Measurements from ENCODE around the gene DNAJB9. TPM values are rescaled to one million over a fixed set of nuclear protein-coding genes. Genes with fewer than 3 reads are reported as not detected.
"Not testable (repeated sequence)": the region's sequence is repeated elsewhere in the genome, so short reads cannot be mapped to it uniquely, and the experiment has no call there.

Gene DNAJB9
- 22.1 and 27.2 TPM in 2 replicates for total RNA-seq

DNA sequence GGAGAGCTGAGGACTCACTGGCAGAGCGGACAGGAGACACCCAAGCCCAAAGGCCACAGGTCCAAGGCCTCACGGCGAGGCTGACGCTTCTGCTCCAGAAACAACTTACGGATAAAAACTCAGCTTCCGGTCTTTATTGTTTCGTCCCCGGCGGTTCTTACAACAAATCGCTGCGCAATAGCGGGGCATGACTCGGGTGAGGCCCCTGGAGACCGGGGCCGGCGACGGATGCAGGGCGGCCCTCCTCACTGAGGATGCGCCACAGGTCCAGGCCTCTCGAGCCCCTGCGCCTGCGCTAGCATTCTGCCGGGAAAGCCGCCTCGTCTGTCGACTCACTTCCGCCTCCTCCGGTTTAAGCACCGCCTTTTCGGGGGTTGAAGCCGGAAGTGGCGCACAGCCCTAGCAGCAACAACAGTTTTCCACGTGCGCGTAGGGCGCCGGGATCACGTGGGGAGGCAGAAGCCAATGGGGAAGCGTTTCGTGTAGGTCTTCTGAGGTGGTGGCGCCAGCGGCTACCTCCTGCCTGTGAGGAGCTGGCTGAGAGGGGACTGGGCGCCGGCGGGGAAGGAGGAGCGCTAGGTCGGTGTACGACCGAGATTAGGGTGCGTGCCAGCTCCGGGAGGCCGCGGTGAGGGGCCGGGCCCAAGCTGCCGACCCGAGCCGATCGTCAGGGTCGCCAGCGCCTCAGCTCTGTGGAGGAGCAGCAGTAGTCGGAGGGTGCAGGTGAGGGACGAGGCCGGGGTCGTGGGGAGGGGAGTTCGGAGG, at the start of gene DNAJB9, which contains the start of gene THAP5:
Gene DNAJB9 (plus strand): TSS at position 494 of the 765 bp plus-strand sequence. CDS start 1,853 bp downstream, outside the sequence.
Gene THAP5 (minus strand): TSS at position 326 of the 765 bp plus-strand sequence. CDS start 137 bp downstream, at position 189.
- intact Hi-C loops (cut with micrococcal nuclease), result loop anchor here (1.0 to 5.0 kb wide), 5 partner anchors 43 to 1401 kb away; partner anchors contain the start of genes CBLL1, COG5, DUS4L and HBP1

GRCh38 chr7:108522780-108523179, 46.9 kb upstream of the DNAJB9 start:
- intact Hi-C loops (cut with micrococcal nuclease), result no loop called here

GRCh38 chr7:108525327-108525984, 44.2 kb upstream of the DNAJB9 start:
- intact Hi-C loops (cut with micrococcal nuclease), result loop anchor here (5.0 kb wide), 1 partner anchor 1358 kb away; the partner anchor contains the start of gene HBP1

DNA sequence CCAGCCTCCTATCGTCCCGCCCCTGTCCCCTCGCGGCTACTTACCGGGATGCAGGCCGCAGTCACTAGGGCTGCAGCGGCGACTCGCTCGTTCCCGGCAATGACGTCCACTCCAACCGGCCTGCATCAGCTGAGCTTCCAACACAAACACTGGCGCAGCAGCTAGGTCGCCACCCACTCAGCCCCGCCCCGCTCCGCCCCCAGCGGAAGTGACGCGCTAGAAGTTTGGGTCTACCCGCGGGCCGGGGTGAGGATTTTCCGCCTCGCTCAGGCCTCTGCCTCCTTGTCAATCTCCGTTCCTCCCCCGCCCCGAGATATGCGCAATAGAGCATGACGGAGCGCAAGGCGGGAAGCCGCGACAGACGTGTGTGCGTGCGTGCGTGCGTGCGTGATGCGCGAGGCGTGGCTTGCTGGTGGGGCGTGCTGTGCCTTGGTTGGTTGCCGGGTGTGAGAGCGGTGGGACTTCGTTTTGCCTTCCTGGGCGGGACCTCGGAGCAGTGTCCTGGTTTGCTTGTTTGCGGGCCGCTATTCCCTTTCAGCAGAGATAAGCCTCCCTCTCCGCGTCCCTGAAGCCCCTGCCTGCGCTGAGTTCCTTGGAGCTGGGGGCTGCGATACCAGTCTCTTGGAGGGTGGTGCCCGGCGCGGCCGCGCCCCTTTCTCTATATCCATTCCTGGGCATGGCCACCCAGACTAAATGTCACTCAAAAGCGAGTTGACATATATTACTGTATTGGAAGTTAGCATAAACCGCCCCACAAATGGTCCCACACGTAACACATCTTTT, 43.5 kb upstream of the DNAJB9 start, which contains the start of gene PNPLA8:
Gene PNPLA8 (minus strand): TSS at position 151 of the 783 bp plus-strand sequence. CDS start 10,644 bp downstream, outside the sequence.
- intact Hi-C loops (cut with micrococcal nuclease), result loop anchor here (1.0 to 5.0 kb wide), 4 partner anchors 43 to 1359 kb away; partner anchors contain the start of genes CBLL1, DLD, DNAJB9 and HBP1

DNA sequence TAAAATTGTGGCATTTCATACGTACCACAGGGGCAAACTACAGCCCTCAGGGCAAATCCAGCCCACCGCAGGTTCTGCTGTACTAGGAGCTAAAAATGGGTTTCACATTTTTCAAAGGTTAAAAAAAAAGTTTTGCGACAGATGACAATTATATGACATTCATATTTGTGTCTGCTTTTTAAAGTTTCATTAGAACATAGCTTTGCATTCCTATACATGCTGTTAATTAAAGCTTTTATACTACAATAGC, 43.0 kb upstream of the DNAJB9 start:
- intact Hi-C loops (cut with micrococcal nuclease), result loop anchor here (1.0 to 5.0 kb wide), 4 partner anchors 43 to 1359 kb away; partner anchors contain the start of genes CBLL1, DLD, DNAJB9 and HBP1

DNA sequence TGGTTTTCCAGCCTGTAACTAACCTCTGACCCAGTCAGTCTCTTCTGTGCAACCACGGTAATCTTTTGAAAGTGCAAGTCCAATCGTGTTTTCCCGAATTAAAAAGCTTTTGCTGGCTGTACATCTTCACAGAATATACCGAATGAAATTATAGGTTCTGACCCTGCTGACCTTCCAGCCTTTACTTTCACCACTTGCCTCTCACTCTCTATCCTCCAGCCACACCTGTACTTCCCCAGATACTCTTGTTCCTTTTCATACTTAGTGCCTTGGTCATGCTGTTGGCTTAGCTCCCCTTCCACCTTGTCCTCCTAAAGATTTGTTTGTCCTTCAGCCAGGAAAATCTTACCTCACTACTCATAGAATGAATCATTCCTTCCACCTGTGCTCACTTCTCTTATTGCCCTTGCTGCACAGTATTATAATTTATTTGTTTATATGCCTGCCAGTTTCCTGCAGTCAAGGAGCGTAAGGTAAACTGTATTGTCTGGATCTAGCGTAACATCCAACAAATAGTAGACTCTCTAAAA, 41.4 kb upstream of the DNAJB9 start:
- intact Hi-C loops (cut with micrococcal nuclease), result loop anchor here (5.0 kb wide), 1 partner anchor 1361 kb away; the partner anchor contains the start of gene HBP1

DNA sequence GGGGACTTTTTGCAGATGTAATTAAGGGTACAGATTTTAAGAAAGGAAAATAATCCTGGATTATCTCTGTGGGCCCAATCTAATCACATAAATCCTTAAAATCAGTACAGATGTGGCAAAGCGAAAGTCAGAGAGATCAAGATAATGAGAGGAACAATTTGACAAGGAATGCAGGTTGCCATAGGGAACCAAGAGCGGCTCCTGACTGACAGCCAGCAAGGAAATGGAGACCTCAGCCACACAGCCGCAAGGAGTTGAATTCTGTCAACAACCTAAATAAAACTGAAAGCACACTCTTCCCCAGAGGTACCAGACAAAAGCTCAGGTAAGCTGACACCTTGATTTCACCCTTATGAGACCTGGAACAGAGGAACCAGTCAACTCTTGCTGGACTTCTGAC, 40.3 kb upstream of the DNAJB9 start:
- intact Hi-C loops (cut with micrococcal nuclease), result loop anchor here (5.0 kb wide), 1 partner anchor 1362 kb away; the partner anchor contains the start of gene HBP1

GRCh38 chr7:108533712-108534111, 36.0 kb upstream of the DNAJB9 start:
- intact Hi-C loops (cut with micrococcal nuclease), result no loop called here

- intact Hi-C loops (cut with micrococcal nuclease), result no loop called here
Observed at GRCh38 chr7:108535257-108535656, 34.4 kb upstream of the DNAJB9 start.

- intact Hi-C loops (cut with micrococcal nuclease), result no loop called here
Observed at GRCh38 chr7:108535744-108536143, 33.9 kb upstream of the DNAJB9 start.

DNA sequence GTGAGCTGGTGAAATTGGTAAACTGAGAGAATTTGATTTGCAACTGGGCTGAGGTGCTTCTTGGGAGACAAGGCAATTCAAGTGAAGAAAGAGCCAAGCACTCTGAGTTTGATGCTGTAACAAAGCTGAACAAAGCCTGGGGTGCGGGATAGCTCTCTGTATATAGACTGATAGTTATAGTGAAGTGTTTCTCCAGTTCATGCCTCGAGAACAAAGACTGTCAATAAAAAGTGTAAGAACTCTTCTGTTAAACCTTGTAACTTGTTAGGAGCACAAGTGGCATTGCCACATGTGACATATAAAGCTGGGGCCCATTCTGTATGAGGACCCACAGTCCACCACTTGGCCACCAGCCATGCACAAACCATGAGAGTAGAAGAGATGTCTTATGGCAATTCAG, 32.4 kb upstream of the DNAJB9 start:
- intact Hi-C loops (cut with micrococcal nuclease), result no loop called here

GRCh38 chr7:108538236-108538635, 31.4 kb upstream of the DNAJB9 start:
- intact Hi-C loops (cut with micrococcal nuclease), result not testable (repeated sequence)

- intact Hi-C loops (cut with micrococcal nuclease), result not testable (repeated sequence)
Observed at GRCh38 chr7:108538685-108539084, 31.0 kb upstream of the DNAJB9 start.

DNA sequence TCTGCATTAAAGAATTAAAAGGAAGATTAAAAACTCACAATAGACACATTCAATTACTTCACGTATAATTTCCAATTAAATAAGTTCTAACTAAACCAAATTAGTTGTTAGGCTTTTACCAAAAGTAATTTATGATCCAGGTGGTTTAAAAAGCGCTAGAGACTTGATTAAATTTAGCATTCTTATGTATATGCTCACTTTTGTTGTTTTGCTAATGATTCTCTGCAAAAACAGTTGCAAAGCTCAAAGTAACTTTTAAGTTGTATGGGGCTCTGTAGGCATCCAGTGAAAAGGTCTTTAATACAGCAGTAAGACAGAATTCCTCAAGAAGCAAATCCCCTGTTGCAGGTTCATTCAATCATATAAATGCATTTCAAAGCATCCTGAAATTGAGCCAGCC, 28.2 kb upstream of the DNAJB9 start:
- intact Hi-C loops (cut with micrococcal nuclease), result no loop called here

DNA sequence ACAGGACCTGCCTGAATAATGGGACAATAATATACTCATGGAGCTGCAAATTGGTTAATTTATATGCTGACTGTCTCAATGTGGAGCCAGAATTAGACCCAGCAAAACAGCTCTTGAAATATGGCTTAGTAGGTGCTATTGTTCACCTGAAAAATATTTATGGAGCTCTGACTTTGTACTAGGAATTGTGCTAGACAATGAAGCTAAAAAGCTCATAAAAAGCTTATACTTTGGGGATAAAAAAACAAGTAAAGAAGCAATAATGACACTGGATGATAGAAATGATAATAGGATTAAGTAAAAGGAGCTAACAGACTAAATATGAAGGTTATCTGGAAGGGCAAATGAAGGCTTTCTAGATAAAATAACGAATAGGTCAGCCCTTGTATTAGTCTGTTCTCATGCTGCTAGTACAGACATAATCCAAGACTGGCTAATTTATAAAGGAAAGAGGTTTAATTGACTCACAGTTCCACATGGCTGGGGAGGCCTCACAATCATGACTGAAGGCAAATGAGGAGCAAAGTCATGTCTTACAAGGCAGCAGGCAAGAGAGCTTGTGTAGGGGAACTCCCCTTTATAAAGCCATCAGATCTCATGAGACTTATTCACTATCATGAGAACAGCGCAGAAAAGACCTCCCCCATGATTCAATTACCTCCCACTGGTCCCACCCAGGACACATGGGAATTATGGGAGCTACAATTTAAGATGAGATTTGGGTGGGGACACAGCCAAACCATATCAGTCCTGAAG, 21.4 kb upstream of the DNAJB9 start:
- intact Hi-C loops (cut with micrococcal nuclease), result not testable (repeated sequence)

DNA sequence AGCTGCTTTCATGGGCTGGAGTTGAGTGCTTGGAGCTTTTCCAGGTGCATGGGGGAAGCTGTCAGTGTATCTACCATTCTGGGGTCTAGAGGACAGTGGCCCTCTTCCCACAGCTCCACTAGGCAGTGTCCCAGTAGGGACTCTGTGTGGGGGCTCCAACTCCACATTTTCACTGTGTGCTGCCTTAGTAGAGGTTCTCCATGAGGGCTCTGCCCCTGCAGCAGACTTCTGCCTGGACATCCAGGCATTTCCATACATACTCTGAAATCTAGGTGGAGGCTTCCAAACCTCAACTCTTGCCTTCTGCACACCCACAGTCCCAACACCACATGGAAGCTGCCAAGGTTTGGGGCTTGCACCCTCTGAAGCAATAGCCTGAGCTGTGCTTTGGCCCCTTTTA, 13.0 kb upstream of the DNAJB9 start:
- intact Hi-C loops (cut with micrococcal nuclease), result not testable (repeated sequence)

GRCh38 chr7:108557191-108557590, 12.5 kb upstream of the DNAJB9 start:
- intact Hi-C loops (cut with micrococcal nuclease), result no loop called here

GRCh38 chr7:108557617-108558016, 12.1 kb upstream of the DNAJB9 start:
- intact Hi-C loops (cut with micrococcal nuclease), result no loop called here

- intact Hi-C loops (cut with micrococcal nuclease), result no loop called here
Observed at GRCh38 chr7:108559253-108559652, 10.4 kb upstream of the DNAJB9 start.

DNA sequence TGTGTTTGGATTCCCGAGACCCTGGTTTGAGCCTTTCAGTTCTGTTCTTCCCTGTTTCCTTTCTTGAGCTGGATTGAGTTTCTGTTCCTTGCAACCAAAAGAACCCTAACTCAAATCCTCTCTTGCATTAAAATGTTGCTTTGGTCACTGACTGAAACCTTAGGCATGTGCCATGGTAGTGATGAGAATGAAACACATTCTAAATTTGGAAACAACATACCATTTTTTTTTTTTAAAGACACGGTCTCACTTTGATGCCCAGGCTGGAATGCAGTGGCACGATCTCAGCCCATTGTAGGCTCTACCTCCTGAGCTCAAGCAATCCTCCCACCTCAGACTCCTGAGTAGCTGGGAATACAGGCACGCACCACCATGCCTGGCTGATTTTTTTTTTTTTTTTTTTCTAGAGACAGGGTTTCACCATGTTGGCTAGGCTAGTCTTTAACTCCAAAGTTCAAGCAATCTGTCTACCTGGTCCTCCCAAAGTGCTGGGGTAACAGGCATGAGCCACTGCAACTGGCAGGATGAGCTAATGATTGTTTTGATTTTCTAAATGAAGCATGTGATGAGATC, 8.5 kb upstream of the DNAJB9 start:
- intact Hi-C loops (cut with micrococcal nuclease), result no loop called here

Measured in T-helper 2 cell treated with Interferon-gamma antibody and Interleukin-4, amounts not matched to agents 100 ng/mL and 5 ng/mL, for 36 hours (primary cell).